HG03095 (cell line): ENCODE data around the gene MED8.
"Not testable (repeated sequence)": the region's sequence is repeated elsewhere in the genome, so short reads cannot be mapped to it uniquely, and the experiment has no call there.

ENCODE experiments used
- ATAC-seq: cut with Tn5 transposase; IDR thresholded peaks from one replicate; pipeline ENCODE4 v1.9.1; 2021; ENCODE audit warnings: moderate library complexity; ENCODE audit not compliant: unreplicated experiment

Gene MED8

GRCh38 chr1:43387976-43388599 lies 1.5 kb downstream of the MED8 start:
- ATAC-seq, result no peak

- ATAC-seq, result no peak
Measured at GRCh38 chr1:43386676-43387075, 2.9 kb downstream of the MED8 start.

GRCh38 chr1:43383449-43383848 lies 6.2 kb downstream of the MED8 start:
- no peak for ATAC-seq

DNA sequence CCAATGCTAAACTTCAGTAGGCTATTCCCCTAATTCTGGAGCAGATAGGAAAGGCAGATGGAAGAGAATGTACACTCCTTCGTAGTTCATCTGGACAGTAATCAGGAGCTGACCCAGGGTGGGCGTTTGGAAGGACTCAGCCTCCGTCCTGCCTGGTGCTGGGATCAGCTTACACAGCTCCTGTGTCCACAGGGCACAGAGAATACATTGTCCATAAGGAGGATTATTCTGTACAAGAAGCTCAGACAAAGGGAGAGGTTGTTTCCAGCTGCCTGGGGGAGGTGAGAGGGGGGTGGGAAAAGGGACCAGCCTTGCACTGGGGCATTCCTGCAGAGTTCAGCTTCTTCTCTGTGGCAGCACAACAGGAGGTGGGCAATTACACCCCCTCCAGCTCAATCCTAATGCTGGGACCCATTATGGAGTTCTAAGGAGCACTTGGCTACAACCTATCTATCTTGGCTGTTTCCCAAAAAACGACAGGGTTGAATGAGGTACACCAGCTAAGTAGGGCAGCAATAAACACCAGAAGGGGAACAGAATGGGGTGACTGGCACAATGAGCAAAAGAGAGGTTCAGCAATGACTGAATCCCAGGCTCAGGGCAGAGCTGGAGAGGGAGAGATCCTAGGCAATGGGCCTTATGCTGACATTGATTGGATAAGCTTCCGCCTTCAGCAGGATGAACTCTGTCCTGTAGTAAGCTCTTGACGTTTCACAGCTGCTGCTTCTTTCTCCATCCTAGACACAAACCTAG lies 7.4 kb downstream of the MED8 start:
- no peak for ATAC-seq

DNA sequence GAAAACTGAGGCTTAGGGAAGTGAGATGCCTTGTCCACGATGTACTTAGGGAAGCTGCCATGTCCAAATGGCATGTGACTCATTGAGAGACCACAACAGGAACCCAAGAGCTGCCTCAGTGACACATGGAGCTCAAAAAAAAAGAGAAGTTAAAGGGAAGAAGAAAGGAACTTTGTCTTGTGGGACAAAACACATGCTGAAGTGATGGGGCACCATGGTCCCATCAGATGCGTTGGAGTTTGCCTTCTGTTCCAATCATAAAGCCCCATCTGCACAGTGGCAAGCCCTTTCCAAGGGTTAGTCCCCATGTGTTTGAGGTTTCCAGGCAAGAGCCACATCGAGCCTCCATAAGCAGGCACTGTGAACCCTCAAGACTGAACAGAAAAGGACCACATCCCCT lies 8.0 kb downstream of the MED8 start:
- ATAC-seq, result no peak

- ATAC-seq, result no peak
Measured at GRCh38 chr1:43379476-43379875, 10.1 kb downstream of the MED8 start.

GRCh38 chr1:43377831-43378230 lies 11.8 kb downstream of the MED8 start:
- no peak for ATAC-seq

GRCh38 chr1:43376723-43377235 lies 12.8 kb downstream of the MED8 start:
- ATAC-seq, result no peak

GRCh38 chr1:43373066-43373940 lies 16.3 kb downstream of the MED8 start:
- no peak for ATAC-seq

DNA sequence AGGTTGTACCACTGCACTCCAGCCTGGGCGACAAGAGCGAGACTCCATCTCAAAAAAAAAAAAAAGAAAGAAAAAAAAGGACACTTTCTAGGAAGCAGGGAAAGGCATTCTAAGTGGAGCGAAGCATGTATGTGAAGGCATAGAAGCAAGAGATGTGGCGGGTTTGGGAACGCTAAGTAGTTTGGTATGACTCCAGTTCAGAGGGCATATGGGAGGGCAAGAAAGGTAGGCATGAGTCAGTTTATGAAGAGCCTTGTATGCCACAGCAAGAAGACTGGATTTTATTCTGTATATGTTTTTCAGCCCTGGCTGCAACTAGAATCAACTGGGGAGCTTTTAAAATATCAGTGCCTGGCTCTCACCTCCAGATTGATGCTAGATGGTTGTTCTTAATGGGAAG lies 17.4 kb downstream of the MED8 start:
- ATAC-seq, result no peak

GRCh38 chr1:43370564-43370963 lies 19.0 kb downstream of the MED8 start:
- ATAC-seq, result no peak

GRCh38 chr1:43369779-43370178 lies 19.8 kb downstream of the MED8 start:
- ATAC-seq, result not testable (repeated sequence)

GRCh38 chr1:43368646-43369020 lies 21.0 kb downstream of the MED8 start:
- ATAC-seq, result no peak

GRCh38 chr1:43367904-43368645 lies 21.5 kb downstream of the MED8 start, which contains the start of gene ELOVL1:
ELOVL1 (minus strand) TSS chr1:43368011; CDS start chr1:43365609, 2,402 bp downstream.
- peak; percentile 65 for ATAC-seq

GRCh38 chr1:43367026-43367903 lies 22.3 kb downstream of the MED8 start:
- ATAC-seq, result peak; percentile 29

DNA sequence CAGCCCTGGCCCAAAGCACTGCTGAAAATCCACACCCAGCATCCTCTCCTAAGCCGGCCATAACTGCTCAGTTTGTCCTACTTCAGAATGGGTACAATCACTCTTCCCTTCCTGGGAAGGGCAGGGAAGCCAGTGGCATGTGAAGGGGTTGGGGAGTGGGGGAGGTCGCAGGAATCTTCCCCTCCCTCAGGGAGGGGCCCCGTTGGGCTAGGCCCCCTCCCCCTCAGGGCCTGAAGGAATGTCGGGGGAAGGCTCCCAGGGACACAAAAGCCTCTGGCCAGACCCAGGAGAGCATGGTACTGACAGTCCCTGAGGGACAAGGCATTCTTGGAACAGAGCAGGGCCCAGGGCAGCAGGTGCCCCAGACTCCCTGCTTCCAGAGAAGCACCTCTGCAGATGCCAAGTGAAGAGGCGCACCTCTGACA lies 23.0 kb downstream of the MED8 start:
- no peak for ATAC-seq

DNA sequence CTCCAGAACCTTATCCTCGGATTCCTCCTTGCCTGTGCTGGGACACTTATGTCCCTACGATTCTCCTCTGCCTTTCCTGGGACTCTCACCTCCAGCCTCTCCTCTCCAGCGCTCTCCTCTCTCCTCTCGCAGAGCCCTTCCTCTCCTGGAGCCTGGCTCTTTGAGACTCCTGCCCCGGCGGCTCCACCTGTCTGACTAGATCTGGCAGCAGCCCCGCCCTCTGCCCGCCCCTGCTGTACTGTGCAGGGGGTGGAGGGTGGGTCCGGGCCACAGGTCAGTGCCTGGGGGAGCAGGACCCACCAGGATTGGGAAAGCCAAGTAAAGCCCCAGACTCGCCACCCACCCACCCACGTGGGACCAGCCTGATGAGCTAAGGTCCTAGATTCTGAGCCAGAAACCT lies 23.4 kb downstream of the MED8 start:
- no peak for ATAC-seq

GRCh38 chr1:43365678-43366077 lies 23.9 kb downstream of the MED8 start:
- no peak for ATAC-seq

- ATAC-seq, result no peak
Measured at GRCh38 chr1:43363935-43364525, 25.6 kb downstream of the MED8 start.
